ENCODE results near the gene CCL4L2.
"Not testable (repeated sequence)": the region's sequence is repeated elsewhere in the genome, so short reads cannot be mapped to it uniquely, and the experiment has no call there.

The CCL4L2 gene

GRCh38 chr17:36210439-36211211 is at the start of gene CCL4L2:
TSS of gene CCL4L2 (plus strand) at chr17:36211063.
- in situ Hi-C loops (cut with MboI; ENCODE audit: low sequenced_read_pairs), result not testable (repeated sequence)

- in situ Hi-C loops (cut with MboI; ENCODE audit: low sequenced_read_pairs), result not testable (repeated sequence)
These were observed 42.0 kb upstream of the CCL4L2 start for GRCh38 chr17:36168836-36169235.

DNA sequence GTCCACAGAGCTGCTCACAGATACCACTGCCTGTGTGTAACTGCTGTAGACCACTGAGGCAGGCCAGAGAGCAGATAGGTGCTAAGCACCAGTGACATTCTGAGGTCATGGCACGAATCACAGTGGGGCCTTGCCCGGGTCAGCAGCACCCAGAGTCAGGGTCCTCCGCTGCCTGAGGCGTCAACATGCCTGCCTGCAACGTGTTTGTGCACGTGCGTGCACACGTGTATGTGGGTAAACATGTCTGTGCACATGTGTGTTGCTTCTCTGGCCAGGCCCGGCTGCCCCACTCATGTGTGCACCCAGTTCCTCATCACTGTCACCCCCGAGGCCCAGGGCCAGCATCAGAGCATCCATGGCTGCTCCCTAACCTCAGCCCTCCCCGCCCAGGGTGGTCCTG is 34.3 kb upstream of the CCL4L2 start, which contains the start of gene TBC1D3B:
TSS of gene TBC1D3B (minus strand) at position 101 of the 400 bp plus-strand sequence. CDS start 1,586 bp downstream, outside the sequence.
- in situ Hi-C loops (cut with MboI; ENCODE audit: low sequenced_read_pairs), result not testable (repeated sequence)

DNA sequence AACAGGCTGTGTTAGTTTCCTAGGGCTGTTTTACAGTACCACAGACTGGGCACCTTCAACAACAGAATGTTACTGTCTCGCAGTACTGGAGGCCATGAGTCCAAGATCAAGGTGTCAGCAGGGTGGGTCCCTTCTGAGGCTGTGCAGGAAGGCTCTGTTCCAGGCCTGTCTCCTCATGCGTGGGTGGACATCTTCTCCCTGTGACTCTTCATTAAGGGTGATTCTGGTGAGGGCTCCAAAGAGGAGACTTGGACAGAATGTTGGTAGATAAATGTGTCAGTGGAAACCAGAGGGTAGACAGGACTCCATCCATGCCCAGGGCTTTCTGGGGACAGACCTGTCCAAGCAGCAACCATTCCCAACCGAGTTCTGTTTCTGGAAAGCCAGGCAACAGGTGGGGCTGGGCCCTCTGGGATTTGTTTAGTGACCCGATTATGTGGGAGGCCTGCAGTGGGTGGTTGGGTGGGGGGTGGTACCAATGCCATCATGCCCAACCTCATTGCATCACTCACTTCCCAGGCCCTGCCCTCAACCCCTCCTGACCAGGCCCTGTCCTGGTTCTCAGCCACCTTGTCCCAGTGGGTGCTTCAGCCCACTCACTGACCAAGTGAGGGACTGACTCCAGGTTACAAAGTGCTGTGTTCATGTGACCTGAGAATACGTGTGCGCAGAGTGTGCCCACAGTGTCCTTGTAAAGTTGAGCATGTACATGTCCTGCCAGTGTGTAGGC is 29.3 kb upstream of the CCL4L2 start:
- in situ Hi-C loops (cut with MboI; ENCODE audit: low sequenced_read_pairs), result loop anchor here (5.0 kb wide), 1 partner anchor 69 kb away; no protein-coding TSS in a partner anchor

DNA sequence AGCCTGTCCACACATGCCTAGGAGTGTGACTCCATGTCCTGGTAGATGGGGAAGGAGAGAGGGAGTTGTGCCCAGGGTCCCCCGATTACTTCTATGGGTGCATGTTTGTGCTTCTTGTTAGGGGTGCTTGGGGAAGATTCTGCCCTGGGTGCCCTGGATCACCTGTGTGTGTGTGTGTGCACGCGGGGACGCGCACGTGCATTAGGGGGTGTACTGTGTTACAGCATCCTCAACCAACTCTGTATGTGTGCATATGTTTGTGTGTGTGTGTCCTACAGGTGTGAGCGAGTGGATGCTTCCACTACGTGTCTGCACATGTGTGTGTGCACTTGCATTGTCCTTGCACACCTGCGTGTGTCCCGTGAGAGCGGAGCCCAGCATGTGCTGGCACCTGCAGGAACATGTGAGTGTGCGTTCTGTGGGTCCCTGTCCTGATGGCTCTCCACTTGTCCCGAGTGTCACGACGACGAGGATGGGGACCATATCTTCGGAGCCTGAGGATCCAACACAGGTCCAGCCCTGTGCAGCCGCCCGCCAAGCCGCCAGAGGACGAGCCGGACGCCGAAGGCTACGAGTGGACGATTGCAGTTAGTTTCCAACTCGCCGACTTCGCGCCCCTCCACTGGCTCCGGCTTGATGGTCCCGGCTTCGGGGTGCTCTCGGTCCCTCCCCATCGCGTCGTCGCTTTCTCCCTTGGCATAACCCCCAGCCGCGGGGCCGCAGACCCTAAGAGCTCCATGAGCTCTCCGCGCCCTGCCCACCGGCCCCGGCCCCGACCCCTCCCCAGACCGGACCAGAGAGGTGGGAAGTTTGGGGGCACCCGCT is 28.5 kb upstream of the CCL4L2 start:
- in situ Hi-C loops (cut with MboI; ENCODE audit: low sequenced_read_pairs), result loop anchor here (5.0 kb wide), 1 partner anchor 70 kb away; no protein-coding TSS in a partner anchor

- in situ Hi-C loops (cut with MboI; ENCODE audit: low sequenced_read_pairs), result loop anchor here (5.0 kb wide), 1 partner anchor 71 kb away; no protein-coding TSS in a partner anchor
These were observed 27.6 kb upstream of the CCL4L2 start for GRCh38 chr17:36183001-36183971.

GRCh38 chr17:36184023-36184765 is 26.7 kb upstream of the CCL4L2 start:
- in situ Hi-C loops (cut with MboI; ENCODE audit: low sequenced_read_pairs), result loop anchor here (5.0 kb wide), 1 partner anchor 72 kb away; no protein-coding TSS in a partner anchor

DNA sequence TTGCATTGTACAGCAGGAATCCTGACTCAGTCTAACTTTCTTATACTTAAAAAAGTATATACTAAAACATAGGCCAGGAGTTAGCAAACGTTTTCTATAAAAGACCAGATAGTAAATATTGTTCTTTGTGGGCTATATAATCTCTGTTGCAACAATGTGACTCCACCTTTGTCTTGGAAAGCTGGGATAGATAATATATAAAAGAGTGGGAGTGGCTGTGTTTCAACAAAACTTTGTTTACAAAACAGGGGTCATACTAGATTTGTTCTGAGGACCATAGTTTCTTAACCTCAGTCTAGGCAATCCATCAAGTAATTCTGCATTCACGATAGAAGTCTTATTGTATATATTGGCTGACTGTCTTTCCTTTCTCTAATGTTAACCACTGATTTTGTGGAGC is 25.4 kb upstream of the CCL4L2 start:
- in situ Hi-C loops (cut with MboI; ENCODE audit: low sequenced_read_pairs), result no loop called here

- in situ Hi-C loops (cut with MboI; ENCODE audit: low sequenced_read_pairs), result not testable (repeated sequence)
These were observed 23.8 kb upstream of the CCL4L2 start for GRCh38 chr17:36186810-36187763.

DNA sequence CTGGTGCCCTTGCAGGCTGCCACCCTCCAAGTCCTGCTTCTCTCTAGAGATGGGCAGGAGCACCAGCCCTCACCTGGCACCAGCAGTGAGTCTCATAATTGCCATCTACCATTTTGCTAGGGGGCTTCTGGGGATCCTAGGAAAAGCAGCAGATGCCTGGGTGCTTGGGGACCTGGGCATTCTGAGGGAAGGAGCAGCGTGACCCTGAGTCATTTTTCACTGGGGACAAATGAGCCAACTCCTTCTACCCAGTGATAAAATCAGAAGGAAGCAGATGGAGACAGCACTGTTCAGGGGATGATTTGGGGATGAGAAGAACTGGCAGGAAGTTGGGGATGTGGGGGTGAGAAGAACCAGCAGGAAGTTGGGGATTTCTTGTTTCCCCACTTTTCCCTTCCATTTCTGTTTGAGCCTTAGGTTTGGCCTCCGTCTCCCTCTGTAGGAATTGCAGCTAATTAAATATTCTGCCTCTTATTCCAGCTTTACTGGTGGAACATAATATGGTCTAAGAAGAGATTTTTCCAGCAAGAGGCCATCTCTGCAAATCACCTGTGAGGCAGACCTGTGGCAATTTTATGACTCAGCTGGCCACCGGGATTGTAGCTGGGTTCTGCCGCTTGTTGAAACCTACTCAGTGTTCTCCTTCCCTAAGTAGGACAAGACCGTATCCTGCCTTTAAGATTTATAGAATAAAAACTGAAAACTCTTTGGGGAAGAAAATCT is 22.8 kb upstream of the CCL4L2 start:
- in situ Hi-C loops (cut with MboI; ENCODE audit: low sequenced_read_pairs), result not testable (repeated sequence)

GRCh38 chr17:36188891-36189306 is 22.0 kb upstream of the CCL4L2 start:
- in situ Hi-C loops (cut with MboI; ENCODE audit: low sequenced_read_pairs), result no loop called here

DNA sequence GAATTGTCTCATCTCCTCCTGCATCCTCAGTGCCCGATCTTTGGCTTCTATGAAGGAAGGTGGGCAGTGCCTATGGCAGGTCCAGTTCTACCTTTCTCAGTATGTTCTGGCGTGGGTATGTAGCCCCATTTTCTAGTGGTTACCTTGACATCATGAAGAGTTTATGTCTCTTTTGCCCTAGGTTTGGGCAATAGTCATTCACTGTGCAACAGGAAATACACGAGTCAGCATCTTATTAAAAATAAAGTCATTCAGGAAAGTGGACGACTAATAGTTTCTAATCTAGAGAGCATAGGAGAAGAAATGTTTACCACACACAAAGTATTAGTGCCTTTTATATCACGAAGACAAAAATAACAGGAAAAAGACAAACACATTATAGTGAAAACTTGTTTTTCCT is 20.9 kb upstream of the CCL4L2 start:
- in situ Hi-C loops (cut with MboI; ENCODE audit: low sequenced_read_pairs), result not testable (repeated sequence)

- in situ Hi-C loops (cut with MboI; ENCODE audit: low sequenced_read_pairs), result not testable (repeated sequence)
These were observed 20.1 kb upstream of the CCL4L2 start for GRCh38 chr17:36190549-36191330.

GRCh38 chr17:36193216-36193775 is 17.6 kb upstream of the CCL4L2 start:
- in situ Hi-C loops (cut with MboI; ENCODE audit: low sequenced_read_pairs), result no loop called here

GRCh38 chr17:36194147-36194831 is 16.6 kb upstream of the CCL4L2 start:
- in situ Hi-C loops (cut with MboI; ENCODE audit: low sequenced_read_pairs), result not testable (repeated sequence)
